Parathyroid adenoma (tissue), 2 donors: ENCODE measurements around the gene GREM1.

Experiments used
- H2AFZ ChIP-seq: fragments of 300-600 bp; sonication (generic); one replicate; pipeline ENCODE4 v1.7.0; 2017; ENCODE audit warnings: antibody characterized with exemption, mild to moderate bottlenecking
- H3K27ac ChIP-seq: fragments of 300-600 bp; sonication (generic); one replicate; pipeline ENCODE4 v1.7.0; 2017
- H3K27me3 ChIP-seq: fragments of 300-600 bp; sonication (generic); one replicate; pipeline ENCODE4 v1.7.0; 2017; ENCODE audit warnings: low read length; ENCODE audit not compliant: control insufficient read depth, insufficient read depth
- H3K36me3 ChIP-seq: fragments of 300-600 bp; sonication (generic); one replicate; pipeline ENCODE4 v1.7.0; 2017; ENCODE audit warnings: low read length; ENCODE audit not compliant: control insufficient read depth, insufficient read depth
- H3K4me1 ChIP-seq: fragments of 300-600 bp; sonication (generic); one replicate; pipeline ENCODE4 v1.7.0; 2017; ENCODE audit warnings: control low read depth
- H3K4me2 ChIP-seq: fragments of 300-600 bp; sonication (generic); one replicate; pipeline ENCODE4 v1.7.0; 2017; ENCODE audit warnings: low read length
- H3K4me3 ChIP-seq: fragments of 300-600 bp; sonication (generic); one replicate; pipeline ENCODE4 v1.7.0; 2017; ENCODE audit warnings: low read depth, low read length
- H3K79me2 ChIP-seq: fragments of 300-600 bp; sonication (generic); one replicate; pipeline ENCODE4 v1.7.0; 2017; ENCODE audit warnings: control low read depth
- H3K9ac ChIP-seq: fragments of 300-600 bp; sonication (generic); one replicate; pipeline ENCODE4 v1.7.0; 2017; ENCODE audit warnings: mild to moderate bottlenecking
- H3K9me3 ChIP-seq: fragments of 300-600 bp; sonication (generic); one replicate; pipeline ENCODE4 v1.7.0; 2017; ENCODE audit warnings: low read length; ENCODE audit not compliant: control insufficient read depth
- TF ChIP-seq, protein P1 (sequence below): fragments of 300-600 bp; sonication (generic); IDR thresholded peaks from one replicate; pipeline ENCODE4 v1.7.0; 2017; ENCODE audit warnings: antibody characterized with exemption, mild to moderate bottlenecking
- donor health status: primary hyperparathyroidism.

Gene GREM1

DNA sequence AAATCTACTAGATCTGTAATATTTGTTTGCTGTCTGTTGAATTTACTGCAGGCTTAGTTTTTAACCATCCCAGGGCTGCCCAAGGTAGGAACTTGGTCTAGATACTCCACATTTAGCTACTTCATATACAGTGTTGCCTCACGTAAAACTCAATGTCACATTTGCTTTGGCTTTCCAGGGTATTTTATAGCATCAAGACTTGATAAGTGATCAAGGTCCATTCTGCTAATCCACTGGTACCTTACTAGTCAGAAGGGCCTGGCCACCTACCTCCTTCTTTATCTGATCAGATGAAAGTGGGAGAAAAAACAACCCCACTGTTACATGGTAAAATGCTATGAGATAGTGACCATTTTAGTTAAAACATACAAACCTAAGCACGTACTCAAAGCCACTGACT lies 25.5 kb upstream of the GREM1 start:
- no peaks in the 10 kb centered on the region for H3K9me3 ChIP-seq
- H3K4me1 ChIP-seq: no peaks in the 10 kb centered on the region
- TF ChIP-seq, protein P1, sequence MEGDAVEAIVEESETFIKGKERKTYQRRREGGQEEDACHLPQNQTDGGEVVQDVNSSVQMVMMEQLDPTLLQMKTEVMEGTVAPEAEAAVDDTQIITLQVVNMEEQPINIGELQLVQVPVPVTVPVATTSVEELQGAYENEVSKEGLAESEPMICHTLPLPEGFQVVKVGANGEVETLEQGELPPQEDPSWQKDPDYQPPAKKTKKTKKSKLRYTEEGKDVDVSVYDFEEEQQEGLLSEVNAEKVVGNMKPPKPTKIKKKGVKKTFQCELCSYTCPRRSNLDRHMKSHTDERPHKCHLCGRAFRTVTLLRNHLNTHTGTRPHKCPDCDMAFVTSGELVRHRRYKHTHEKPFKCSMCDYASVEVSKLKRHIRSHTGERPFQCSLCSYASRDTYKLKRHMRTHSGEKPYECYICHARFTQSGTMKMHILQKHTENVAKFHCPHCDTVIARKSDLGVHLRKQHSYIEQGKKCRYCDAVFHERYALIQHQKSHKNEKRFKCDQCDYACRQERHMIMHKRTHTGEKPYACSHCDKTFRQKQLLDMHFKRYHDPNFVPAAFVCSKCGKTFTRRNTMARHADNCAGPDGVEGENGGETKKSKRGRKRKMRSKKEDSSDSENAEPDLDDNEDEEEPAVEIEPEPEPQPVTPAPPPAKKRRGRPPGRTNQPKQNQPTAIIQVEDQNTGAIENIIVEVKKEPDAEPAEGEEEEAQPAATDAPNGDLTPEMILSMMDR: no peak
- no peaks in the 10 kb centered on the region for H3K79me2 ChIP-seq
- no peak overlapping the region for H3K4me2 ChIP-seq
- no peak overlapping the region for H2AFZ ChIP-seq
- no peak overlapping the region for H3K27ac ChIP-seq
- H3K9ac ChIP-seq: no peak overlapping the region
- no peaks in the 10 kb centered on the region for H3K36me3 ChIP-seq
- H3K27me3 ChIP-seq: no peaks in the 10 kb centered on the region
- no peak overlapping the region for H3K4me3 ChIP-seq

DNA sequence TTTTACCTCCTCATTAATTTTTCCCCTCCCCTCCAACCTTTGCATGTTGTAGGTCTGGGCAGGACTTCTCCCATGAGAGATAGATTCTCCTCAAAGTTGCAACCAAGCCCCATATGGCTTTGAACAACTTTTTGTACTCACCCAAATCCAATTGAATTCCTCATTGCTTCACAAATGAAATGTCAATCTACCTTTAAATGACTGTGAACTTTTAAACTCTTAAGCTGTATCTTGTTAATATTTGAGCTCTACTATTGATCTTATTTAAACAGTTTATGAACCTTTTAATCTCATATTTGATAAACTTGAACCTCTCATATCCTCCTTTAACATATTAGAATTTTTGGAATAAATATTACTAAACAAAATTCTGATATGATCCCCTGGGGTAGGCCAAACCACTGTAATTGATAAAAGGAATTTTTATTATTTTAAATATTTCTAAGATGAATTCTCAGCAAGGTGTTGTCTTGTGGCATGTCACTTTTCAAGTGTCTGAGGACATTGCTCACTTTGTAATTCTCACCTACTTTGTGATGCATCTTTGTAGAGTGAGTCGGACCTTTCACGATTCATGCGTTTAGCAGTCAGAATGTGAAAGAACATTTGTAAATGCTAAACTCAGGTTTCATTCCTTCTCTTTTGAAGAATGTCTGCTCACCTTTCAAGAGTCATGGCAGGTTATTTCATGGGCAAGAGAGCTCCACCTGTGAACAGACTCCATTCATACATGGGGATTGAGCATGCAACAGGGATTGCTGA lies 23.4 kb upstream of the GREM1 start:
- TF ChIP-seq, protein P1: no peak
- Histone ChIP-seq H3K9me3 (no peaks in the 10 kb centered on the region), H3K27me3 (no peaks in the 10 kb centered on the region), H3K4me2 (no peak overlapping the region), H3K4me1 (no peaks in the 10 kb centered on the region), H3K79me2 (no peaks in the 10 kb centered on the region), H3K27ac (no peak overlapping the region), H3K4me3 (no peak overlapping the region), H2AFZ (no peak overlapping the region), H3K36me3 (no peaks in the 10 kb centered on the region), H3K9ac (no peak overlapping the region)

DNA sequence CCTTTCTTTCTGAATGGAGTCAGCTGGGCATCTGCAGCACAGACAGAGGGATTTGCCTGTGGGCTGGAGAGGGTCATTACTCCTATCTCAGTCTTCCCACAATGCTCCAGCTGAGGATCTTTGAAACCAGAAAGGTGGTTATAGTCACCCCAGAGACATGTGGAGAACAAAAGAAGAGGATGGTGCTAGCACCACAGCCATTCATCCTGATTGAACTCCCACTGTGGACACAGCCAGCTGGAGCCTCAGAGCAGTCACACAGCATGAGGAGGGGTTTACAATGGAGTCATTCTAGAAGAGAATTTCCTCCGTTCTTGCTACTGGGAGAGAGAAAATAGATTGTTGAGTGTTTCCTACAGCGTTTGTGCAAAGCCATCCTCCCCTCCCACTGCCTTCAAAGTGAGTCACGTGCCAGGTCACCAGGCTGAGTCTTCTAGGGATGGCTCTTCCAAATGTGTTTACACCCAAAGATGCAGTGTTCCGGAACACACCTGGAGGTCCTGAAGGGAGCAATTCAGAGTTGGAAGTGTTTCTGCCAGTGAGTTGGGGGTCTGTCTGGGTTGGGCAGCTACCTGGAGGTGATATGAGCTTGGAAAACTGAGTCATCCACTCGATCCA lies 18.9 kb upstream of the GREM1 start:
- no peaks in the 10 kb centered on the region for H3K27me3 ChIP-seq
- no peaks in the 10 kb centered on the region for H3K9me3 ChIP-seq
- no peaks in the 10 kb centered on the region for H3K79me2 ChIP-seq
- no peak overlapping the region for H3K9ac ChIP-seq
- H2AFZ ChIP-seq: no peak overlapping the region
- H3K4me2 ChIP-seq: no peak overlapping the region
- no peaks in the 10 kb centered on the region for H3K36me3 ChIP-seq
- no peak overlapping the region for H3K4me3 ChIP-seq
- H3K4me1 ChIP-seq: no peaks in the 10 kb centered on the region
- TF ChIP-seq, protein P1: no peak
- no peak overlapping the region for H3K27ac ChIP-seq

DNA sequence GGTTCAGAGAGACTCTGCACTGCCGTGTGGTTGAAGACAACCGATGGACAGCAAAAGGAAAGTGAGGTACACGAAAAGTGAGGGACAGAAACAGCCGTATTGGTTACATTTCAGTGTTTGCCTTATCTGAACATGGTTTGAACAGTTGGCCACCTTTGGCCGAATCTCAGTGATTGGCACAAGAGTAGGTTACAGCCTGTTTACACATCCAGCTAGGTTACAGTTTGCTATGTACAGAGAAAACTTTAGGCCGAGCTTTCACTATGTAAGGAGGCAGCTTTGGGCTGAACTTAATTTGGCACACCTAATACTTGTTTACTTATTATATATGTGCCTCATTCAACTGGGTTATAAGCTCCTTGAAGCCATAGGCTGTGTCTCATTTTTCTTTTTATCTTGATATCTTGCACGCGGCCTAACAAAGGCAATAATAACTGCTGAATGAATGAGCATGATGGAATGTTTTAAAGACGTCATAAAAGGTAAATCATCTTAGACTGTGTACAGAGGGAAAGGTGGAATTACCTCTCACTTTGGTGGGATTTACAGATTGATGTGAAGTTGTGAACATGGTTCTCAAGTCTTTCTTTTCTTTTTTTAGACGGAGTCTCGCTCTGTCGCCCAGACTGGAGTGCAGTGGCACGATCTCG lies 17.2 kb upstream of the GREM1 start:
- H2AFZ ChIP-seq: no peak overlapping the region
- no peak overlapping the region for H3K9ac ChIP-seq
- H3K4me3 ChIP-seq: no peak overlapping the region
- no peak overlapping the region for H3K27ac ChIP-seq
- H3K4me1 ChIP-seq: no peaks in the 10 kb centered on the region
- H3K36me3 ChIP-seq: no peaks in the 10 kb centered on the region
- no peaks in the 10 kb centered on the region for H3K79me2 ChIP-seq
- no peak overlapping the region for H3K4me2 ChIP-seq
- TF ChIP-seq, protein P1: no peak
- no peaks in the 10 kb centered on the region for H3K9me3 ChIP-seq
- H3K27me3 ChIP-seq: no peaks in the 10 kb centered on the region
